Measurements from ENCODE around the gene TSR3.

Gene TSR3

GRCh38 chr16:1361685-1362360 is 10.1 kb upstream of the TSR3 start:
- no peak overlapping the region for H2AFZ ChIP-seq
- H3K9ac ChIP-seq = no peak overlapping the region
- no peak overlapping the region for H3K4me2 ChIP-seq (ENCODE audit: low read length)
- no peak overlapping the region for H3K4me3 ChIP-seq (ENCODE audit: low read depth, low read length)
- H3K36me3 ChIP-seq (ENCODE audit: control insufficient read depth, insufficient read depth, low read length) = no peaks in the 10 kb centered on the region
- H3K79me2 ChIP-seq = peaks cover 9% of the 10 kb centered on the region
- no peaks in the 10 kb centered on the region for H3K27me3 ChIP-seq (ENCODE audit: control insufficient read depth, insufficient read depth, low read length)
- no peaks in the 10 kb centered on the region for H3K4me1 ChIP-seq
- no peaks in the 10 kb centered on the region for H3K9me3 ChIP-seq (ENCODE audit: control insufficient read depth, low read length)
- H3K27ac ChIP-seq = no peak overlapping the region
- TF ChIP-seq CTCF (IDR thresholded peaks at IDR 0.05) = no peak

GRCh38 chr16:1357906-1358566 is 6.4 kb upstream of the TSR3 start:
- H3K4me1 ChIP-seq = no peaks in the 10 kb centered on the region
- H3K9ac ChIP-seq = no peak overlapping the region
- no peak overlapping the region for H3K4me2 ChIP-seq (ENCODE audit: low read length)
- no peak for TF ChIP-seq CTCF (IDR thresholded peaks at IDR 0.05)
- no peaks in the 10 kb centered on the region for H3K36me3 ChIP-seq (ENCODE audit: control insufficient read depth, insufficient read depth, low read length)
- H3K27me3 ChIP-seq (ENCODE audit: control insufficient read depth, insufficient read depth, low read length) = no peaks in the 10 kb centered on the region
- H3K27ac ChIP-seq = no peak overlapping the region
- H2AFZ ChIP-seq = no peak overlapping the region
- H3K4me3 ChIP-seq (ENCODE audit: low read depth, low read length) = no peak overlapping the region
- peaks cover 41% of the 10 kb centered on the region for H3K79me2 ChIP-seq
- no peaks in the 10 kb centered on the region for H3K9me3 ChIP-seq (ENCODE audit: control insufficient read depth, low read length)

GRCh38 chr16:1356061-1356900 is 4.6 kb upstream of the TSR3 start:
- Histone ChIP-seq H3K4me1 (peaks cover 7% of the 10 kb centered on the region), H3K9me3 (ENCODE audit: control insufficient read depth, low read length) (no peaks in the 10 kb centered on the region), H3K4me3 (ENCODE audit: low read depth, low read length) (no peak overlapping the region), H3K36me3 (ENCODE audit: control insufficient read depth, insufficient read depth, low read length) (no peaks in the 10 kb centered on the region), H3K9ac (no peak overlapping the region), H3K79me2 (peaks cover 53% of the 10 kb centered on the region), H3K4me2 (ENCODE audit: low read length) (no peak overlapping the region), H3K27me3 (ENCODE audit: control insufficient read depth, insufficient read depth, low read length) (no peaks in the 10 kb centered on the region), H2AFZ (no peak overlapping the region), H3K27ac (no peak overlapping the region)
- TF ChIP-seq CTCF (IDR thresholded peaks at IDR 0.05) = no peak

GRCh38 chr16:1355591-1355990 is 3.9 kb upstream of the TSR3 start:
- Histone ChIP-seq H3K36me3 (ENCODE audit: control insufficient read depth, insufficient read depth, low read length) (no peaks in the 10 kb centered on the region), H3K9ac (no peak overlapping the region), H3K4me2 (ENCODE audit: low read length) (no peak overlapping the region), H3K4me1 (peaks cover 10% of the 10 kb centered on the region), H3K27ac (no peak overlapping the region), H3K9me3 (ENCODE audit: control insufficient read depth, low read length) (no peaks in the 10 kb centered on the region), H3K4me3 (ENCODE audit: low read depth, low read length) (no peak overlapping the region), H3K27me3 (ENCODE audit: control insufficient read depth, insufficient read depth, low read length) (no peaks in the 10 kb centered on the region), H2AFZ (no peak overlapping the region), H3K79me2 (peaks cover 55% of the 10 kb centered on the region)
- no peak for TF ChIP-seq CTCF (IDR thresholded peaks at IDR 0.05)

All from parathyroid adenoma (tissue), 2 donors.